ENCODE measurements around the gene CRELD1. TPM values are rescaled to one million over a fixed set of nuclear protein-coding genes. Genes with fewer than 3 reads are reported as not detected.
A peak's percentile ranks its signal among the peaks of the same experiment; 100 is the strongest.

The CRELD1 gene
- total and polyA plus RNA-seq, 2 experiments from 2014 or later, result 43.9 to 82.9 TPM

DNA sequence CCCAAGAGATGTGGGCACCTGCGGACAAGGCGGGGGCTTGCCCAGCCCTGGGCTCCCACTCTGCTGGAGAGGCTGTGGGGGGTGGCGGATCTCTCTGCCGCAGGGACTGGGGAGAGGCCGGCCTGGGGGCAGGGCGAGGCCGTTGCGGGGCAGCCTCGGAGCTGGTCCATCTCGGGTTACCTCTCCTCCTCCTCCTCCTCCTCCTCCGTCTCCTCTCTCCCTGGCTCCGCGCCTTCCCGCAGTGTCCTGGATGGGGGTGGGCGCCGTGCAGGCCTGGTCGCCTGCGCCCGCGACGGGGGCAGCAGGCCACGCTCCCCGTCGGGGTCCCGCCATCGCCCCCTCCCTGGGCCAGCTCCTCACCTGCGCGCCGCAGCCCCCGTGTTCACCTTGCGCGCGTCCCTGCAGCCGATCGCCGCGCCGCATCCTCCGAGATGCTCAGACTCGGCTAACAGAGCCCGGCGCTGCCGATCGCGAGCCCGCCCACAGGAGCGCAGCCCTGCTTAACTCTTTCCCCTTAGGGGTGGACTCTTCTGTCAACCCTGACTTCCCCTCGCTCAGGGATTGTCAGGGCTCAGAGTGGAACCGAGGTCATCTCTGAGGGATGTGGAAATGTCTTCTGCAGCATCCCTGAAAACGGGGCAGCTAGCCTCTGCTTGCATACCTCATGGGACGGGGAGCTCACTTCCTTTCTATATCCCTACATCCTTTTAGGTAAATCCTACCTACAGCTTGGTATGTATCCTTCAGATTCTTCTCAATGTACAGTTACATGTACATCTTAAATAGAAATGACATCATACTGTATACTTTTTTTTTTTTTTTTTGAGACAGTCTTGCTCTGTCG is 18.6 kb downstream of the CRELD1 start, which contains the start of gene PRRT3:
TSS of gene PRRT3 (minus strand) at position 447 of the 844 bp plus-strand sequence. CDS start 2,293 bp downstream, outside the sequence.
- no peaks in the 10 kb centered on the region for H3K9me3 ChIP-seq (ENCODE audit: low read depth)
- H3K9me2 ChIP-seq (replicated peaks; ENCODE audit: insufficient read depth), result no peaks in the 10 kb centered on the region
- H2AFZ ChIP-seq, result peak within 1 kb of the TSS; percentile 50
- TF ChIP-seq EZH2 (IDR thresholded peaks at IDR 0.05; ENCODE audit: borderline replicate concordance) (no peak), EZH2phosphoT487 (IDR thresholded peaks at IDR 0.05; ENCODE audit: low read depth, severe bottlenecking, unreplicated experiment) (no peak)
- TF ChIP-seq, protein P1, sequence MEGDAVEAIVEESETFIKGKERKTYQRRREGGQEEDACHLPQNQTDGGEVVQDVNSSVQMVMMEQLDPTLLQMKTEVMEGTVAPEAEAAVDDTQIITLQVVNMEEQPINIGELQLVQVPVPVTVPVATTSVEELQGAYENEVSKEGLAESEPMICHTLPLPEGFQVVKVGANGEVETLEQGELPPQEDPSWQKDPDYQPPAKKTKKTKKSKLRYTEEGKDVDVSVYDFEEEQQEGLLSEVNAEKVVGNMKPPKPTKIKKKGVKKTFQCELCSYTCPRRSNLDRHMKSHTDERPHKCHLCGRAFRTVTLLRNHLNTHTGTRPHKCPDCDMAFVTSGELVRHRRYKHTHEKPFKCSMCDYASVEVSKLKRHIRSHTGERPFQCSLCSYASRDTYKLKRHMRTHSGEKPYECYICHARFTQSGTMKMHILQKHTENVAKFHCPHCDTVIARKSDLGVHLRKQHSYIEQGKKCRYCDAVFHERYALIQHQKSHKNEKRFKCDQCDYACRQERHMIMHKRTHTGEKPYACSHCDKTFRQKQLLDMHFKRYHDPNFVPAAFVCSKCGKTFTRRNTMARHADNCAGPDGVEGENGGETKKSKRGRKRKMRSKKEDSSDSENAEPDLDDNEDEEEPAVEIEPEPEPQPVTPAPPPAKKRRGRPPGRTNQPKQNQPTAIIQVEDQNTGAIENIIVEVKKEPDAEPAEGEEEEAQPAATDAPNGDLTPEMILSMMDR (IDR thresholded peaks at IDR 0.05; ENCODE audit: poor library complexity), result no peak
- H3K4me1 ChIP-seq (ENCODE audit: insufficient read depth), result peaks cover 7% of the 10 kb centered on the region
- H3K36me3 ChIP-seq (replicated peaks; ENCODE audit: insufficient read depth, low read depth), result no peaks in the 10 kb centered on the region
- DNase-seq (ENCODE audit: low spot score), result peak; percentile 55
- H3K4me3 ChIP-seq, result peak within 1 kb of the TSS; percentile 91
- H3K4me2 ChIP-seq, result peak within 1 kb of the TSS; percentile 96
- H3K27me3 ChIP-seq, result no peaks in the 10 kb centered on the region
- WGBS (ENCODE audit: low lambda C conversion rate, missing lambda C conversion rate), result 7% methylated on average over 41 of the region's 52 CpGs
- H3K27ac ChIP-seq, result no peak within 1 kb of the TSS
- H3K79me2 ChIP-seq, result no peaks in the 10 kb centered on the region
- H4K20me1 ChIP-seq (ENCODE audit: insufficient read depth, poor library complexity, severe bottlenecking), result no peaks in the 10 kb centered on the region

DNA sequence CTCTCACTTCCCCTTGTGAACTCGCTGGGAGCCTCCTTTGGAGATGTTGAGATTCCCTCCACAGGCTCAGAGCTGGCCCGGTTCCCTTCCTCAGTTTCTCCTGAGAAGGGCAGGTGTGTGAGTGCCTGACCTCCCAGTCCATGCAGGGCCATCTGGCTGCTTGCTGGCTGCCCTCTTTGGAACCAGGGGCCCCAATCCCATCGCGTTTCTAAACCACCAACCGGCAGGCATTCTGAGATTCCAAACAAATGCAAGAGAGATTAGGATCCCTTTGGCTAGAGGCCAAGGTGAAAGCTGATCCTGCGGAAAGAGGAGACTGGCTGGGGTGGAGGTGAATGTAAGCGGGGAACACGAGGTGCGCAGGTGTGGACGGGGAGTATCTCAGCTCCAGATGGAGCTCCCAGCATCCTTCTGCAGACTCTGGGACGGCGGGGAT is 21.5 kb downstream of the CRELD1 start:
- Histone ChIP-seq H3K9me3 (ENCODE audit: low read depth) (no peaks in the 10 kb centered on the region), H3K9me2 (replicated peaks; ENCODE audit: insufficient read depth) (no peaks in the 10 kb centered on the region), H4K20me1 (ENCODE audit: insufficient read depth, poor library complexity, severe bottlenecking) (no peaks in the 10 kb centered on the region), H3K79me2 (no peaks in the 10 kb centered on the region), H3K36me3 (replicated peaks; ENCODE audit: insufficient read depth, low read depth) (no peaks in the 10 kb centered on the region), H3K4me1 (ENCODE audit: insufficient read depth) (peaks cover 2% of the 10 kb centered on the region), H3K4me3 (no peak overlapping the region), H3K27me3 (no peaks in the 10 kb centered on the region), H3K27ac (no peak overlapping the region), H3K4me2 (no peak overlapping the region), H2AFZ (no peak overlapping the region)
- TF ChIP-seq, protein P1 (IDR thresholded peaks at IDR 0.05; ENCODE audit: poor library complexity), result no peak
- no peak for TF ChIP-seq EZH2 (IDR thresholded peaks at IDR 0.05; ENCODE audit: borderline replicate concordance)
- TF ChIP-seq EZH2phosphoT487 (IDR thresholded peaks at IDR 0.05; ENCODE audit: low read depth, severe bottlenecking, unreplicated experiment), result no peak
- no peak for DNase-seq (ENCODE audit: low spot score)
- 27% methylated on average over 12 of the region's 12 CpGs for WGBS (ENCODE audit: low lambda C conversion rate, missing lambda C conversion rate)

DNA sequence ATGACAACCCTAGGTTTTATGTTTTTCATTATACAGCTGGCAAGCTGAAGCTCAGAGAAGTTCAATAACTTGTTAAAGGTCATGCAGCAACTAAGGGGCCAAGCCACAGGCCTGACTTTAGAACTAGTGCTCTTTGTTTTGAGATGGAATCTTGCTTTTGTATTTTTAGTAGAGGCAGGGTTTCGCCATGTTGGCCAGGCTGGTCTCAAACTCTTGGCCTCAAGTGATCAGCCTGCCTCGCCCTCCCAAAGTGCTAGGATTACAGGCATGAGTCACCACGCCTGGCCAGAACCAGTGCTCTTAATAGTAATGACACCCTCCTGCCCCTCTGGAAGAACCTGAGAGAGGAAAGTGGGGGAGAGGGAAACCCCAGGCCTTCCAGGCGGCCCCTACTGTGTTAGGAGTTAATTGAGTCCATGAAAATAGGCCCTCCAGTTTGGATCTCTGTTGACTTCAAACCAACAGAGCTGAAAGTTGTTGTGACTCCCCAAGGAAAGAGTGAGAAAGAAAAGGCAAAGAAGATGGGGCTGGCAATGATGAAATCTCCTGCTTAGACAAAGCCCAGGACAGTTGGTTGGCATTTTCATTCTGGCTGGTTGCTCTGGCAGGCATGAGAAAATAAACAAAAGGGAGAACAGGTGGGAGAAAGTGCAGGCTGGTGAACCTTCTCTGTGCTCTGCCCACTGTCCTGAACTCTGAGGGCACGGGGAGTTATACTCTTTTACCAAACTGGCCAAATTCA is 22.1 kb downstream of the CRELD1 start:
- no peak for TF ChIP-seq EZH2phosphoT487 (IDR thresholded peaks at IDR 0.05; ENCODE audit: low read depth, severe bottlenecking, unreplicated experiment)
- TF ChIP-seq EZH2 (IDR thresholded peaks at IDR 0.05; ENCODE audit: borderline replicate concordance), result no peak
- TF ChIP-seq, protein P1 (IDR thresholded peaks at IDR 0.05; ENCODE audit: poor library complexity), result no peak
- Histone ChIP-seq H3K9me2 (replicated peaks; ENCODE audit: insufficient read depth) (no peaks in the 10 kb centered on the region), H3K4me3 (no peak overlapping the region), H3K4me2 (no peak overlapping the region), H3K79me2 (no peaks in the 10 kb centered on the region), H3K27ac (no peak overlapping the region), H3K27me3 (no peaks in the 10 kb centered on the region), H2AFZ (no peak overlapping the region), H3K9me3 (ENCODE audit: low read depth) (no peaks in the 10 kb centered on the region), H3K36me3 (replicated peaks; ENCODE audit: insufficient read depth, low read depth) (no peaks in the 10 kb centered on the region), H3K4me1 (ENCODE audit: insufficient read depth) (peaks cover 2% of the 10 kb centered on the region), H4K20me1 (ENCODE audit: insufficient read depth, poor library complexity, severe bottlenecking) (no peaks in the 10 kb centered on the region)
- 79% methylated on average over 5 of the region's 5 CpGs for WGBS (ENCODE audit: low lambda C conversion rate, missing lambda C conversion rate)
- no peak for DNase-seq (ENCODE audit: low spot score)

Data from hepatocyte (in vitro differentiated cells).